UCSD-AML1 (cell line): ENCODE results near the gene R3HDM4.
A peak's percentile ranks its signal among the peaks of the same experiment; 100 is the strongest.

Experiments used
- DNase-seq: peaks from one replicate; lab custom pipeline; 2025; ENCODE audit not compliant: unreplicated experiment; lab: John Stamatoyannopoulos, UW

Gene R3HDM4

DNA sequence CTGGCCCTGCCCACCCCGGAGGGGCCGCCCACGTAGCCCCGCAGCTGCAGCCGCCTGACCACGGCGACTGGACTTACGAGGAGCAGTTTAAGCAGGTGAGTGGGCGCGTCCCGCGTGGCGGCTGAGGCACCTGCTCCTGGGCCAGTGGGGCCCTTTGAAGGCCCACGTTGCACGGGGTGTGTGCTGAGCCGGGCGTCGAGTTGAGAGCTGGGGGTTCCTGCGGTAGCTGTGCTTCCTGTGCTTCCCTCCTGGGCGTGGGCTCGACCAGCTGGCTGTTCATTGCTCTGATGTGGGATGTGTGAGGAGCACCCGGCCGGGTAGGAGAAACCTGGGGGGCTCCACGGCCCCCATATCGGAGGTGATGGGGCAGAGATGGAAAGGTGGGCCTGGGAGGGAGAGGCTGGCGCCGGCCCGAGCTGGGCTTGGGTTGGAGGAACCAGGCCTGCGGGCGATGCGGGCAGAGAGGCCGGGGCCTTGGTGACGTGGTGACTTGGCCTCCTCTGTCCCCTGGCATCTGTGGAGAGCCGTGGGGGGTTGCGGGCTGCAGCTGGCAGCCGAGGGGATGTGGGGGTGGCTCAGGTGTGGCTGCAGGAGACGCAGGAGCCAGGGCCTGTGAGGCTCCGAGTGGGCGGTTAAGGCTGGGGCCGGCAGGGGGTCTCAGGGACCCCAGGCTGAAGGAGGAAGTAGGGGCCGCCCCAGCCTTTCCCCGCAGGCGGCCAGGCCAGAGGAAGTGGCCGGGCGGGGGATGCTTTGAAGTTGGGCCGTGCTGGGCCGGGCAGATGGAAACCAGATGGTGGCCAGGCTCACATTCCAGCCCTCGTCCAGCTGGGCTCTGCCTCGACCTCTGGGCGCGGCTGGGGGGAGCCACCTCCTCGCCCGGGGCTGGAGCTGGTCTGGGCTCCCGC lies 19.9 kb upstream of the R3HDM4 start:
- peak; percentile 39 for DNase-seq

DNA sequence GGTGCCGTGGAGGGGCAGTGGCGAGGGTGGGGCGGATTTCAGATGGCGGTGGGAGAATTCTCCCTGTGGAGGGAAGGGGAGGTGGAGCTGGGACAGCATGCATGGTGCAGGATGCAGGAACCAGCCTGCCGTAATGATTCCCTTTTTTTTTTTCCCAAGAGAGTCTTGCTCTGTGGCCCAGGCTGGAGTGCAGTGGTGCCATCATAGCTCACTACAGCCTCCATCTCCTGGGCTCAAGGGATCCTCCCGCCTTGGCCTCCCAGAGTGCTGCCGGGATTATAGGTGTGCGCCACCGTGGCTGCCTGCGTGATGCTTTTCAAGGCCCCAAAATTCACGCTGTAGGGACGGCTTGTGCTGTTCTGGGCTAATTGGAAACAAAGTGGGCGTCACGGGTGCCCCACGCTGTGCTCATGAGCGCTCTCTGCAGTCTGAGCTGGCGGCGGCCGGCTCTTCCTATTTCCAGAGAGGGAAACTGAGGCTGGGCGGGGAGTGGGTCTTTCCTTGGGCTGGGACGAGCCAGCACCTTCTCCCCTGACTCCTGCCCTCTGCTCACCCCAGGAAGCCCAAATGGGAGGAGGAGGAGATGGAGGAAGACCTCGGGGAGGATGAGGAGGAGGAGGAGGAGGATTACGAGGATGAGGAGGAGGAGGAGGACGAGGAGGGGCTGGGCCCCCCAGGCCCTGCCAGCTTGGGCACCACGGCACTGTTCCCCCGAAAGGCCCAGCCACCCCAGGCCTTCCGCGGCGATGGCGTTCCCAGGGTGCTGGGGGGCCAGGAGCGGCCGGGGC lies 19.0 kb upstream of the R3HDM4 start:
- DNase-seq: no peak

DNA sequence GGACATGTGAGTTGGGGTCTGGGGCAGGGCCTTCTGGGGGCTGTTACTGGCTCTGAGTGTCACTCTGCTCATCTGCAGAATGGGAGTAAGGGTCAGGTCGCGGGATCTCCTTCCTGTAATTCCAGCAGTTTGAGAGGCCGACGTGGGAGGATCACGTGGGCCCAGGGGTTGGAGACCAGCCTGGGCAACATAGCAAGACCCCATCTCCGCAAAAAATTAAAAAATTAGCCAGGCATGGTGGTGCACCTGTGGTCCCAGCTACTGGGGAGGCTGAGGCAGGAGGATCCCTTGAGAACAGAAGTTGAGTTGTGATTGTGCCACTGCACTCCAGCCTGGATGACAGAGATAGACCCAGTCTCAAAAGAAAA lies 16.9 kb upstream of the R3HDM4 start:
- DNase-seq: no peak

GRCh38 chr19:929203-929890 lies 16.3 kb upstream of the R3HDM4 start:
- DNase-seq: no peak

DNA sequence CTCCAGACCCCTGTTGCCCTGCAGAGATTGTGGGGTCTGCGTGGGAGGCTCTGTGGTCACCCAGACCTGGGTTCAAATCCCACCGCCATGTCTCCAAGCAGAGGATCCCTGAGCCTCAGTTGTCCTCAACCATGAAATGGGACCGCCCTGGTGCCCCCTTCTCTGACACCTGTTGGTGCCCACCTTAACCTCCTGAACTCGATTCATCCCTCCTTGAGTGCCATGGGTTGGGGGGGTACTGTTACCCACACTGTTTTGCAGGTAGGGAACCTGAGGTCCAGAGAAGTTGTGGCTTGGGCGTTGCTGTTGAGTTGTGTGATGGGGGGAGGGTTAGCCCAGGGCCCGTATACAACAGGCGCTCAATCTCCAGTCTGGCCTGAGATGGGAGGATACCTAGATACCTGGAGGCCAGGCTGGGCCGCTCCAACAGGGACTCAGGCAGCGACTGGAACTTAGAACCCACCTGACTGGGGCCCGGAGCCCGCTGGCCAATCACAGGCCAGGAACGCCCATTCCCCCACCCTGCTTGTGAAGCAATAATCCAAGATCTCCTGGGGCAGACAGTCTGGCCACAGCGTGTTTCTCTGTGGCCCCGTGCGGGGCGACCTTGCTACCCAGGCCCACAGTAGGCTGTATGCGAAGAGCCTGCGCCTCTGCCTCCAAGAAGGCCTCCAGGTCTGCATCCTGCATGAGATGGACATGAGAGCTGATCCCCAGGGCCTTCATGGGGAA lies 15.6 kb upstream of the R3HDM4 start:
- no peak for DNase-seq

DNA sequence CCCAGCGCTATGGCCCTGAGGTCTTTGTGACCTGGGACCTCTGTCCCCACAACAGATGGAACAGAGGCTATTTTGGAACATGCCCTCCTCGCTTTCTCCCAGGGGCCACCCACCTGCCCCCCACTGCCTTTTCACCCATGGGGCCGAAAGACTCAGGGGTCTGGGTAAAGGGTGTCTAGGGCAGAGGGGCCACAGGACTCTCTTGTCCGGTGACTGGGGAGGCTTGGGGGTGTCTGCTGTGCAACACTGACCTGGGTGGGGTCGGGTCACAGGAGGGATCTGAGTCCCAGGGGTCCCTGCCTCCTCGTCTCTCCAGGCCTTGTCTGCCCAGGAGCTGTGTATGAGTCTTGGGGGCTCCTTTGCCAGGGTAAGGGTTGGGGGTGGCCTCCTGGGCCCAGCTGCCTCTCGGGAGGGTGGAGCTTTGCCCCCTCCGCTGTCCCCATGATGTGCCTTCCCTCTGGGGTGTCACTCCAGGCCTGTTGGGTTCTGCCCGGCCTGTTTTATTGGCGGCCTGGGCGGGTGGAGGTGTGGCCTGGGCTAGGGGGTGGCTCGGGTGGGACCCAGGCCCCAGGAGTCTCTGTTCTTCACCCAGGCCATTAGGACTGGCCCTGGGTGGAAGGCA lies 14.9 kb upstream of the R3HDM4 start:
- no peak for DNase-seq

- DNase-seq: no peak
Measured at GRCh38 chr19:927351-927779, 14.3 kb upstream of the R3HDM4 start.

GRCh38 chr19:926589-927350 lies 13.8 kb upstream of the R3HDM4 start:
- DNase-seq: peak; percentile 49

- DNase-seq: no peak
Measured at GRCh38 chr19:926323-926588, 13.2 kb upstream of the R3HDM4 start.

DNA sequence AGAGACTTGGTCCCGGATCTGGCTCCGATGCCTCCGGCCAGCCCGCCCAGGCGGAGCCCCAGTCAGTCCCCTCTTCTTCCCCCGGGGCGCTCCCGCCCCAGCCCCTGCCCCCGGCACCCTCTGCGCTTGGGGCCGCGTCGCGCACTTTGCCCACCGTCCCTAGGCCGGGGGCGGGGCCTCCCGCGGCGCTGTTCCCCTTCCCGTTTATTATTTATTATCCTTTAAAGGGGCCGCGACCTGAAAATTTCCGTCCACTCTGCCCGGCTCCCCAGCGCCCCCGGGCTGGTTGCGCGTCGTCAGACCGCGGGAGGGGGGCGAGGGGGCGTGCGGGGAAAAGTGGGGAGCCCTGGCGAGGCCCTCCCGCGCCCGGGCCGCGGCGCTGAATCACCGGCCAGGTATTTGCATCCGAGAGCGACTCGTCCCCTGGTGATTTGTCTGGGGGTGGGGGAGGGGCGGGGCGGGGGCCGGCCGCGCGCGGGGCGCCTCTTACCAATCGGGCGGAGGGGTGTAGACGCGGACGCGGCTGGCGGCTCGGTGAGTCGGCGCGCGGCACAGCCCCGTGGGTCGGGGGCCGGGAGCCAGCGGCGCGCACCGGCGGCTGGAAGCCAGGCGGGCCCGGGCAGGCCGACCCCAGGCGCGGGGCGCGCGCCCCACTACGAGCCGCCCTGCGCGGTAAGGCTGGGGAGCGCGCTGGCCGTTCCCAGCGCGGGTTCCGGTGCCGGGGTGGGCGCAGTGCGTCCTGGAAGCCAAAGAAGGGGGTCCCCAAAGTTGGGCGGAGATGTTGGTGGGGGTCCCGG lies 12.7 kb upstream of the R3HDM4 start, which contains the start of gene ARID3A:
Gene ARID3A, plus strand, starts transcription at position 510 of the 797 bp plus-strand sequence. CDS start 3,494 bp downstream, outside the sequence.
- DNase-seq: peak; percentile 87

DNA sequence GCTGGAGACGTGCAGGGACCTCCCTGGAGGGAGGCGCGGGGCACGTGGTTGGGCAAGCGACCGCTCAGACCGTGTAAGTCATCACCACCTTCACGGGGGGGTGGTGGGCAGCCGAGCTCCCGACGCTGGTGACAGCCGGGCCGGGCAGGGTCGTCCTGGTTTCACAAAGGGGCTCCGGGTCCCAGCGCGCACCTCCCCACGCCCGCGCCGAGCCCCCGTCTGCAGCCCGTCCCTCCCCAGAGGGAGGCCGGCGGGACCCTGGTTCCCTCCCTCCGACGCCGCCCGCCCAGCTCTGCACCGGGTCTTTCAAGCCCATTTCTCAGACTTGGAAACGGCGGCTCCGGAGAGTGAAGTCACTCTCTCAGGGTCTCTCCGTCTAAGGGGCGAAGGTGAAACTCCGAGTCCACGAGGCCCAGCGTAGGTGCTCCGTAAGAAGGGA lies 12.1 kb upstream of the R3HDM4 start:
- DNase-seq: no peak

DNA sequence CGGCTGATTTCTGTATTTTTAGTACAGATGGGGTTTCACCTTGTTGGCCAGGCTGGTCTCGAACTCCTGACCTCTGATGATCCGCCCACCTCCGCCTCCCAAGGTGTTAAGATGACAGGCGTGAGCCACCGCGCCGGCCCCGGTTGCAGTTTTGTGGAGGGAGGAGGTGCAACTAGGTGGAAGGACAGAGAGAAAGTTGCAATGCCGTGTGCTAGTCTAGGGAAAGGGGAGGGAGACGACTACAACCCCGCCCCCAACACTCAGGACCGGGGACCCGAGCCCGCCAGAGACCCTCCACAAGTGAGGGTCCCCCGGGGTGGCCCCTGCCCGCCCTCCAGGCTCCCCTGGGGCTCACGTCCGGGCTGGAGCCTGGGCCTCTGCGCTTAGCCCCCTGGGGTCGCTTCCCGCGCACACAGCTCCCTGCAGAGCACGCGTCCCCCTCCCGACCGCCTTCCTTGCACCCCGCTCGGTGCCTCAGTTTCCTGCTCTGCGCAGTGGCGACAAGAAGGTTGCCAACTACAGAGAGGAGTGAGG lies 11.6 kb upstream of the R3HDM4 start:
- DNase-seq: no peak

DNA sequence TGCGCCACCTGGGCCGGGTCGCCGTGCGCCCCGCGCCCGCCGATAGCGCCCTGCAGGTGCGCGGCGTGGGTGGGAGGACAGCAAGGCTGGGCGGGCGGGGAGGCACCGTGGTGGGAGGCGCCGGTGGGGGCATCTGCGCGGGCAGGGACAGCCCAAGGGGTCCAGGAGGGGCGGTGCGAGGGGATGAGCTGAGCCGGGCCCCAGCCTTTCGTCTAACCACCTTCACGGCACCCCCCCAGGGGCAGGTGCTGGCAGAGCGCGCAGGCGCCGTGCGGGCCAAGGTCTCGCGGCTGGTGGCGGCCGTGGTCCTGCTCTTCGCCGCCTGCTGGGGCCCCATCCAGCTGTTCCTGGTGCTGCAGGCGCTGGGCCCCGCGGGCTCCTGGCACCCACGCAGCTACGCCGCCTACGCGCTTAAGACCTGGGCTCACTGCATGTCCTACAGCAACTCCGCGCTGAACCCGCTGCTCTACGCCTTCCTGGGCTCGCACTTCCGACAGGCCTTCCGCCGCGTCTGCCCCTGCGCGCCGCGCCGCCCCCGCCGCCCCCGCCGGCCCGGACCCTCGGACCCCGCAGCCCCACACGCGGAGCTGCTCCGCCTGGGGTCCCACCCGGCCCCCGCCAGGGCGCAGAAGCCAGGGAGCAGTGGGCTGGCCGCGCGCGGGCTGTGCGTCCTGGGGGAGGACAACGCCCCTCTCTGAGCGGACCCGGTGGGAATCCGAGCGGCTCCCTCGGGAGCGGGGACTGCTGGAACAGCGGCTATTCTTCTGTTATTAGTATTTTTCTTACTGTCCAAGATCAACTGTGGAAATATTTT lies 7.2 kb upstream of the R3HDM4 start:
- DNase-seq: peak; percentile 45

DNA sequence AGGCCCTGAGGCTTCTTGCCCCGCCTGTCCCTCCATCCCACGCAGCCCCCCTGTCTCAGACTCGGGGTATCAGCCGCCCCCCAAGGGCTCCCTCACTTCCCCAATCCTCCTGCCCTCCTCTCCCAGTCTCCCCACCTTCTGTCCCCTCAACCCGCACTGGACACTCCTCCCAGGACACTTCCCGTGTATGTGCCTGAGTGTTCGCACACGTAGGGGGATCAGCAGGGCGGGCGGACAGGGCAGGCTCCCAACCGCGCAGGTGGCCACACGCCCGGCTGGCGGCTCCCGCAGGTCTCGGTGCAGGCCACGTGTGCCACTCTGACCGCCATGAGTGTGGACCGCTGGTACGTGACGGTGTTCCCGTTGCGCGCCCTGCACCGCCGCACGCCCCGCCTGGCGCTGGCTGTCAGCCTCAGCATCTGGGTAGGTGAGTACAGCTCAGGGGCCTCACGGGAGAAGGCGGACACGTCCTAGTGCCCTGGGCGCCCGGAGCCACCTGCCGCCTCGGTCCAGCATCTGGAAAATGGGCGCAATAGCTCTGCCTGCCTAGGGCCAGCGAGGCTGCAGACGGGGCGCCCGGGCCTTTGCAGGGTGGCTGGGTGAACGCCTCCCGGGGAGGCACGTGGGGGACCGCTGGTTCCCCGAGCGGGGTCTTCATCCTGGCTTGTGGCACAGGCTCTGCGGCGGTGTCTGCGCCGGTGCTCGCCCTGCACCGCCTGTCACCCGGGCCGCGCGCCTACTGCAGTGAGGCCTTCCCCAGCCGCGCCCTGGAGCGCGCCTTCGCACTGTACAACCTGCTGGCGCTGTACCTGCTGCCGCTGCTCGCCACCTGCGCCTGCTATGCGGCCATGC lies 6.4 kb upstream of the R3HDM4 start:
- DNase-seq: no peak

DNA sequence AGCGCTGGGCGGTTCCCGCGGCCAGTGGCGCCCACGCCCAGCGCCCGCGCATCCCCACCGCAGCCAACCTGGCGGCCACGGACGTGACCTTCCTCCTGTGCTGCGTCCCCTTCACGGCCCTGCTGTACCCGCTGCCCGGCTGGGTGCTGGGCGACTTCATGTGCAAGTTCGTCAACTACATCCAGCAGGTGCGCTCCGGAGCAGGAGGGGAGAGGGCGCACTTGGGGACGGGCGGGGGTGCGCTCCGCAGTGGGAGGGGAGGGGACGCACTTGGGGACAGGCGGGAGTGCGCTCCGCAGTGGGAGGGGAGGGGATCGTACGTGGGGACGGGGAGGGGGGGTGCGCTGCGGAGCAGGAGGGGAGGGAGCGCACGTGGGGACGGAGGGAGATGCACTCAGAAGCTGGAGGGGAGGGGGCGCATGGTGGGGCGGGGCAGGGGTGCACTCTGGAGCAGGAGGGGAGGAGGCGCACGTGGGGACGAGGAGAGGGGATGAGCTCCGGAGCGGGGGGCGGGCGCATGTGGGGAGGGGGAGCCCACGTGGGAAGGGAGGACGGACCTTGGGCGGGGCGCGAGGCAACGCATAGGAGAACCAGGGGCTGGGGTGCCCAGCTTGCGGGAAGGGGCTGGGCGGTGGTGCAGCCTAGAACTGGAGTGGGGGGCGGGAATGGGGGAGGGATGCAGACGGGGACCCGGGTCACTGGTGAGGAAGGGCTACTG lies 5.6 kb upstream of the R3HDM4 start:
- no peak for DNase-seq

- no peak for DNase-seq
Measured at GRCh38 chr19:918152-918437, 5.1 kb upstream of the R3HDM4 start.
